Panc1 (cell line): ENCODE measurements around the gene FAM78A. TPM values are rescaled to one million over a fixed set of nuclear protein-coding genes. Genes with fewer than 3 reads are reported as not detected.
"Not testable (repeated sequence)": the region's sequence is repeated elsewhere in the genome, so short reads cannot be mapped to it uniquely, and the experiment has no call there.

ENCODE experiments used
- ATAC-seq: fragments of 200-7000 bp; cut with Tn5 transposase; 2 replicates; pipeline ENCODE4 v1.9.1; 2020; ENCODE audit warnings: mild to moderate bottlenecking, moderate library complexity
- BruUV-seq: library from RNA; stranded (reverse); fragments of 400-500 nt; replicated peaks from 2 replicates; lab custom pipeline; 2021; lab: Mats Ljungman, UMichigan
- CTCF ChIA-PET: fragments of 300-600 bp; sonication (Branson Sonifier 250); formaldehyde crosslinking; loops from one replicate; lab custom pipeline; 2022; ENCODE audit warnings: antibody characterized with exemption; lab: Charles Lee
- POLR2A ChIA-PET: fragments of 300-600 bp; sonication (Branson Sonifier 250); formaldehyde crosslinking; loops from one replicate; lab custom pipeline; 2022; ENCODE audit warnings: antibody characterized with exemption; lab: Charles Lee
- DNase-seq: peaks from one replicate; pipeline ENCODE4 v3.0.0-alpha.2; 2010; ENCODE audit warnings: low read depth, low spot score
- H3K27ac ChIP-seq: 2 replicates; pipeline ENCODE4 v1.5.1; 2011; ENCODE audit warnings: mild to moderate bottlenecking, low read length, inconsistent platforms
- H3K27me3 ChIP-seq: fragments of 200-500 bp; sonication (Bioruptor generic); 2 replicates; pipeline ENCODE4 v1.6.0; 2014; ENCODE audit warnings: low read length, inconsistent platforms; ENCODE audit not compliant: control insufficient read depth, insufficient read depth
- H3K36me3 ChIP-seq: fragments of 200-500 bp; sonication (Bioruptor generic); 2 replicates; pipeline ENCODE4 v1.5.1; 2014; ENCODE audit warnings: inconsistent platforms, mild to moderate bottlenecking, low read length, moderate library complexity; ENCODE audit not compliant: control insufficient read depth, insufficient read depth
- H3K4me1 ChIP-seq: 2 replicates; pipeline ENCODE4 v1.5.1; 2011; ENCODE audit warnings: inconsistent platforms, mild to moderate bottlenecking, low read length, moderate library complexity; ENCODE audit not compliant: control insufficient read depth, insufficient read depth
- H3K4me3 ChIP-seq, 2 experiments: 2 replicates each; pipeline ENCODE4 v1.5.1; 2011 to 2012; ENCODE audit warnings: low read depth in 2 of 2, low read length in 2 of 2, mild to moderate bottlenecking in 2 of 2, inconsistent platforms in 1 of 2, moderate library complexity in 1 of 2
- H3K9me3 ChIP-seq: fragments of 200-500 bp; sonication (Bioruptor generic); 2 replicates; pipeline ENCODE4 v1.5.1; 2014; ENCODE audit warnings: low read depth, mild to moderate bottlenecking, inconsistent platforms, low read length, moderate library complexity; ENCODE audit not compliant: control insufficient read depth, insufficient read depth
- CTCF ChIP-seq: fragments of 450-650 bp; IDR thresholded peaks from 2 replicates; pipeline ENCODE4 v1.5.1; 2017; ENCODE audit warnings: mild to moderate bottlenecking
- POLR2AphosphoS5 ChIP-seq: IDR thresholded peaks from 2 replicates; pipeline ENCODE4 v1.6.1; 2012; ENCODE audit warnings: mild to moderate bottlenecking, low read depth, low read length, moderate library complexity
- SIN3A ChIP-seq: IDR thresholded peaks from 2 replicates; pipeline ENCODE4 v1.6.1; 2012; ENCODE audit warnings: low read depth, mild to moderate bottlenecking, low read length, moderate library complexity, borderline replicate concordance; ENCODE audit not compliant: insufficient read depth
- TCF7L2 ChIP-seq: IDR thresholded peaks from 2 replicates; pipeline ENCODE4 v1.6.1; 2011; ENCODE audit warnings: mild to moderate bottlenecking, low read depth, low read length, inconsistent platforms
- in situ Hi-C: cut with HindIII; loops from 2 replicates; pipeline ENCODE4 v1.10.0; 2016; ENCODE audit warnings: low sequenced_read_pairs, low pct_unique_long_range_greater_than_20kb
- intact Hi-C: fragments of 100-400 bp; cut with micrococcal nuclease; formaldehyde crosslinking; loops from one replicate; pipeline ENCODE4 v1.10.0; 2022; ENCODE audit not compliant: unreplicated experiment
- total RNA-seq: library from RNA; stranded (reverse); gene quantifications from one replicate; pipeline ENCODE4 v1.2.1, GENCODE V29; 2021; ENCODE audit not compliant: unreplicated experiment
- TF ChIP-seq, protein P1 (sequence below), 2 experiments: IDR thresholded peaks; 2 replicates each; pipeline ENCODE4 v1.6.1; 2011 to 2012; ENCODE audit warnings: low read depth in 2 of 2, control low read depth in 1 of 2, low read length in 1 of 2, mild to moderate bottlenecking in 1 of 2, moderate library complexity in 1 of 2; ENCODE audit not compliant: insufficient read depth in 1 of 2

The FAM78A gene
- total RNA-seq, 1 experiment from 2014 or later, result 0.59 TPM

GRCh38 chr9:131246618-131247017 lies 29.7 kb downstream of the FAM78A start:
- Histone ChIP-seq H3K27me3 (no peaks in the 10 kb centered on the region), H3K4me3 (no peak overlapping the region), H3K27ac (no peak overlapping the region), H3K36me3 (no peaks in the 10 kb centered on the region), H3K9me3 (no peaks in the 10 kb centered on the region), H3K4me1 (no peaks in the 10 kb centered on the region)
- ATAC-seq (no peak), DNase-seq (no peak)
- in situ Hi-C loops, result no loop called here
- intact Hi-C loops, result no loop called here
- ChIA-PET CTCF (no interaction called here), POLR2A (no interaction called here)
- BruUV-seq, result no TSS peak
- TF ChIP-seq TCF7L2 (no peak), CTCF (no peak), SIN3A (no peak), POLR2AphosphoS5 (no peak)
- TF ChIP-seq, protein P1, sequence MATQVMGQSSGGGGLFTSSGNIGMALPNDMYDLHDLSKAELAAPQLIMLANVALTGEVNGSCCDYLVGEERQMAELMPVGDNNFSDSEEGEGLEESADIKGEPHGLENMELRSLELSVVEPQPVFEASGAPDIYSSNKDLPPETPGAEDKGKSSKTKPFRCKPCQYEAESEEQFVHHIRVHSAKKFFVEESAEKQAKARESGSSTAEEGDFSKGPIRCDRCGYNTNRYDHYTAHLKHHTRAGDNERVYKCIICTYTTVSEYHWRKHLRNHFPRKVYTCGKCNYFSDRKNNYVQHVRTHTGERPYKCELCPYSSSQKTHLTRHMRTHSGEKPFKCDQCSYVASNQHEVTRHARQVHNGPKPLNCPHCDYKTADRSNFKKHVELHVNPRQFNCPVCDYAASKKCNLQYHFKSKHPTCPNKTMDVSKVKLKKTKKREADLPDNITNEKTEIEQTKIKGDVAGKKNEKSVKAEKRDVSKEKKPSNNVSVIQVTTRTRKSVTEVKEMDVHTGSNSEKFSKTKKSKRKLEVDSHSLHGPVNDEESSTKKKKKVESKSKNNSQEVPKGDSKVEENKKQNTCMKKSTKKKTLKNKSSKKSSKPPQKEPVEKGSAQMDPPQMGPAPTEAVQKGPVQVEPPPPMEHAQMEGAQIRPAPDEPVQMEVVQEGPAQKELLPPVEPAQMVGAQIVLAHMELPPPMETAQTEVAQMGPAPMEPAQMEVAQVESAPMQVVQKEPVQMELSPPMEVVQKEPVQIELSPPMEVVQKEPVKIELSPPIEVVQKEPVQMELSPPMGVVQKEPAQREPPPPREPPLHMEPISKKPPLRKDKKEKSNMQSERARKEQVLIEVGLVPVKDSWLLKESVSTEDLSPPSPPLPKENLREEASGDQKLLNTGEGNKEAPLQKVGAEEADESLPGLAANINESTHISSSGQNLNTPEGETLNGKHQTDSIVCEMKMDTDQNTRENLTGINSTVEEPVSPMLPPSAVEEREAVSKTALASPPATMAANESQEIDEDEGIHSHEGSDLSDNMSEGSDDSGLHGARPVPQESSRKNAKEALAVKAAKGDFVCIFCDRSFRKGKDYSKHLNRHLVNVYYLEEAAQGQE (IDR thresholded peaks at IDR 0.05; ENCODE audit: insufficient read depth in 1 of 2, low read depth in 2 of 2, low read length in 1 of 2), result no peak

DNA sequence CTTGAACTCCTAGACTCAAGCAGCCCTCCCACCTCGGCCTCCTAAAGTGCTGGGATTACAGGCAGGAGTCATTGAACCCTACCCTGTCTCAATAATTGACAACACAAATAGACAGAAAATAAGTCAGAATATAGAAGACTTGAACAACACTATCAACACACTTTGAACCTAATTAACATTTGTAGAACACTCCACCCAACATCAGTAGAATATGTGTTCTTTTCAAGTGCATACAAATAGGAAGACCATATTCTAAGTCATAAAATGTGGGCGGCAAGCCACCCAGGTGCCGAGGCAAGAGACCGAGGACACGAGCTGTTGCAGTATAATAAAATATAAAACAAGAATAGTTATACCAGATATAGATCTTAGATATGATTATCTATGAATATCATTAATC lies 32.0 kb downstream of the FAM78A start:
- DNase-seq, H3K4me3 ChIP-seq, H3K27me3 ChIP-seq, H3K4me1 ChIP-seq, in situ Hi-C loops, POLR2A ChIA-PET, ATAC-seq, intact Hi-C loops, BruUV-seq, H3K27ac ChIP-seq, H3K9me3 ChIP-seq, CTCF ChIA-PET, H3K36me3 ChIP-seq: not testable (repeated sequence)

DNA sequence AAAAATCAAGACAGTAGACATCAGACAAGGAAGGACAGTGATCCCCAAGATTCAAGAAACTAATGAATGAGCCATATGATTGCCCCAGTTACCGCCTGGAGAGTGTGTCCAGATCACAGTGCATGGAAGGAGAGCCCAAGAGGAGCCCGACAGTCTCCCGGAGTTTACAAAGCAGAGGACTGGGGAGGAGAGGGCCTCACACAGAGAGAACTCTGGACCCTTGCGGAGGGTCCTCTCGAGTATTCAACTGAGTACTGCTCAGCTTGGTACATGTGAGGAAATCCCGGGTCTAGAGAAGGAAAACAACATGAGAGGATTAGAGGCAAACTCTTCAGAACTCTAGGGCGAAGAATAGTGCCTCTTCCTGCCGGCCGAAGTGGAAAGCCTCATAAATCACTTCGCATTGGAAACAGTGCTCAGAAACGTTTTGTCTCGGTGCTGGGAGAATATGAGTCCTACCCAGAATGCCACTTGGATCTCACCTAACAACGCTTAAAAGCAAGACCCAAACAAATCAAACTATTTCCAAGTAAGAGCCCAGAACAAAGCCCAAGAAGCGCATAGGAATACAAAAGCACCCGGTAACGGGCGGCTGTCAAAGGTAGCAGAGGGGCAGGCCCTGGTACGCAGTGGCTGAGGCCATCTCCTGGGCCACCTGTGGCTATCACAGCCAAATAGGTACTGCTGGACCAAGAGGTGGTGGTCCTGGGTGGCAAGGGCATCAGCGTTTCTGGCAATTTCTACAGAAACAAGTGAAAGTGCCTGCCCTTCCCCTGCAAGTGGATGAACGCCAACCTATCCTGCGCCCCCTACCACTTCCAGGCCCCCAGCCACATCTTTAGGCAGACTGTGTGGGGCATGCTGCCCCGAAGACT lies 36.0 kb downstream of the FAM78A start:
- intact Hi-C loops (no loop called here), in situ Hi-C loops (no loop called here)
- Histone ChIP-seq H3K36me3 (no peaks in the 10 kb centered on the region), H3K9me3 (no peaks in the 10 kb centered on the region), H3K27ac (no peak overlapping the region), H3K27me3 (no peaks in the 10 kb centered on the region), H3K4me3 (no peak overlapping the region), H3K4me1 (no peaks in the 10 kb centered on the region; the same call in 1 of the 2 replicates)
- TF ChIP-seq, protein P1 (IDR thresholded peaks at IDR 0.05; ENCODE audit: insufficient read depth in 1 of 2, low read depth in 2 of 2, low read length in 1 of 2), result no peak
- ChIA-PET POLR2A (no interaction called here), CTCF (no interaction called here)
- DNase-seq (no peak), ATAC-seq (no peak)
- BruUV-seq, result no TSS peak
